Measurements from ENCODE around the gene PRKCH. TPM values are rescaled to one million over a fixed set of nuclear protein-coding genes. Genes with fewer than 3 reads are reported as not detected.

Gene PRKCH
- total RNA-seq, 3 donors from 2014 or later, result 12.3 to 15.4 (median 14.8) TPM

GRCh38 chr14:61379639-61380184 lies 58.3 kb downstream of the PRKCH start:
- peaks cover 7% of the 10 kb centered on the region for H3K9me3 ChIP-seq
- intact Hi-C loops (cut with DNase I, micrococcal nuclease), result no loop called here
- no peaks in the 10 kb centered on the region for H3K36me3 ChIP-seq (ENCODE audit: low read depth)
- no peak for ATAC-seq
- no peaks in the 10 kb centered on the region for H3K4me1 ChIP-seq (ENCODE audit: low read depth)
- no peak for TF ChIP-seq CTCF (IDR thresholded peaks at IDR 0.05)
- DNase-seq, result no peak
- no peak overlapping the region for H3K4me3 ChIP-seq

- no peaks in the 10 kb centered on the region for H3K9me3 ChIP-seq
- ATAC-seq, result no peak
- intact Hi-C loops (cut with DNase I, micrococcal nuclease), result no loop called here
- no peak for DNase-seq
- no peak for TF ChIP-seq CTCF (IDR thresholded peaks at IDR 0.05)
- H3K36me3 ChIP-seq (ENCODE audit: low read depth), result no peaks in the 10 kb centered on the region
- no peak overlapping the region for H3K4me3 ChIP-seq
- no peaks in the 10 kb centered on the region for H3K4me1 ChIP-seq (ENCODE audit: low read depth)
Measured at GRCh38 chr14:61380984-61381383, 59.6 kb downstream of the PRKCH start.

- ATAC-seq, result no peak
- no peak for TF ChIP-seq CTCF (IDR thresholded peaks at IDR 0.05)
- intact Hi-C loops (cut with DNase I, micrococcal nuclease), result no loop called here
Measured at GRCh38 chr14:61381553-61381952, 60.2 kb downstream of the PRKCH start.

GRCh38 chr14:61382842-61383241 lies 61.5 kb downstream of the PRKCH start:
- DNase-seq, result no peak
- no peaks in the 10 kb centered on the region for H3K36me3 ChIP-seq (ENCODE audit: low read depth)
- H3K4me1 ChIP-seq (ENCODE audit: low read depth), result no peaks in the 10 kb centered on the region
- intact Hi-C loops (cut with DNase I, micrococcal nuclease), result no loop called here
- H3K4me3 ChIP-seq, result no peak overlapping the region
- no peaks in the 10 kb centered on the region for H3K9me3 ChIP-seq
- no peak for TF ChIP-seq CTCF (IDR thresholded peaks at IDR 0.05)
- ATAC-seq, result no peak

More at GRCh38 chr14:61381553-61381952, 60.2 kb downstream of the PRKCH start:
- Histone ChIP-seq H3K9me3 (no peaks in the 10 kb centered on the region), H3K4me3 (no peak overlapping the region), H3K4me1 (ENCODE audit: low read depth) (no peaks in the 10 kb centered on the region), H3K36me3 (ENCODE audit: low read depth) (no peaks in the 10 kb centered on the region)
- no peak for DNase-seq

- peak in 1 of 3 donors; percentile 26 for DNase-seq
- no peaks in the 10 kb centered on the region for H3K36me3 ChIP-seq (ENCODE audit: low read depth)
- TF ChIP-seq CTCF (IDR thresholded peaks at IDR 0.05), result no peak
- no peaks in the 10 kb centered on the region for H3K9me3 ChIP-seq
- intact Hi-C loops (cut with DNase I, micrococcal nuclease), result no loop called here
- ATAC-seq, result peak; percentile 51
- no peak overlapping the region for H3K4me3 ChIP-seq
- H3K4me1 ChIP-seq (ENCODE audit: low read depth), result no peaks in the 10 kb centered on the region
Measured at GRCh38 chr14:61385002-61385685, 63.8 kb downstream of the PRKCH start.
